Ishikawa (cell line): ENCODE data around the gene ATP11A.

Experiments used
- CEBPB ChIP-seq: IDR thresholded peaks from 2 replicates; pipeline ENCODE4 v1.6.1; 2012
- CREB1 ChIP-seq: IDR thresholded peaks from 2 replicates; pipeline ENCODE4 v1.6.1; 2012; ENCODE audit warnings: low read depth
- FOXM1 ChIP-seq: IDR thresholded peaks from 2 replicates; pipeline ENCODE4 v1.6.1; 2012; ENCODE audit warnings: low read depth, borderline replicate concordance
- MAX ChIP-seq: IDR thresholded peaks from 2 replicates; pipeline ENCODE4 v1.6.1; 2012
- RAD21 ChIP-seq: IDR thresholded peaks from 2 replicates; pipeline ENCODE4 v1.6.1; 2012; ENCODE audit warnings: low read depth
- REST ChIP-seq: IDR thresholded peaks from 2 replicates; pipeline ENCODE4 v1.6.1; 2012; ENCODE audit warnings: low read depth, mild to moderate bottlenecking
- TAF1 ChIP-seq: IDR thresholded peaks from 2 replicates; pipeline ENCODE4 v1.6.1; 2012; ENCODE audit warnings: low read depth, mild to moderate bottlenecking
- TCF12 ChIP-seq: IDR thresholded peaks from 2 replicates; pipeline ENCODE4 v1.6.1; 2012; ENCODE audit warnings: low read depth
- TEAD4 ChIP-seq: IDR thresholded peaks from 2 replicates; pipeline ENCODE4 v1.6.1; 2012
- YY1 ChIP-seq: IDR thresholded peaks from 2 replicates; pipeline ENCODE4 v1.6.1; 2012; ENCODE audit warnings: low read depth
- ZBTB7A ChIP-seq: IDR thresholded peaks from 2 replicates; pipeline ENCODE4 v1.6.1; 2012; ENCODE audit warnings: low read depth

GRCh38 chr13:112826565-112826964 lies 136.7 kb downstream of the ATP11A start:
- TF ChIP-seq ZBTB7A (no peak), RAD21 (no peak), YY1 (no peak), TAF1 (no peak), CEBPB (no peak), TEAD4 (no peak), REST (no peak), CREB1 (no peak), MAX (no peak), FOXM1 (no peak), TCF12 (no peak)
